Measurements from ENCODE around the gene XK. TPM values are rescaled to one million over a fixed set of nuclear protein-coding genes. Genes with fewer than 3 reads are reported as not detected.
"Not testable (repeated sequence)": the region's sequence is repeated elsewhere in the genome, so short reads cannot be mapped to it uniquely, and the experiment has no call there.

The XK gene
- total RNA-seq, 1 donor from 2014 or later: 7.4 TPM

DNA sequence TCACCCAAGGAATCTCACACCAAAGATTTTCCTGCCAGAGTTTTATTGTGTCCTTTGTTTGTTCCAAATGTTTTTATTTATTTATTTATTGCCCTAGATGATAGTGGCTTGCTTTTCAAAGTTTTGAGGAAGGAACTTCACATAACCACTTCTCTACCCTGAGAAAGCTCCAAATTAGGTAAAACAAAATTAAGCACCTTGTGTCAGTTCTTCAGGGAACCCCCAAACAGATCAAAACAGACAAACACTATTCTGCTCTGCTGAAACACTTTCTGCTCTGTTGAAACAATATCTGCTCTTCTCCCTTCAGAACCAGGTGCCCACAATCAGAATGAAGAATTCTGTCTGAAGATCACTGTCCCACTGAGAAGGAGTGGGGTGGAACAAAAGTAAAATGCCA lies 77.8 kb downstream of the XK start:
- H3K4me1 Mint-ChIP-seq (ENCODE audit: low read depth, unreplicated experiment): no peaks in the 10 kb centered on the region
- peaks cover 2% of the 10 kb centered on the region for H3K27me3 Mint-ChIP-seq (ENCODE audit: unreplicated experiment)
- H3K4me3 Mint-ChIP-seq (ENCODE audit: unreplicated experiment): no peak overlapping the region
- no peaks in the 10 kb centered on the region for H3K36me3 Mint-ChIP-seq (ENCODE audit: unreplicated experiment)
- TF ChIP-seq, protein P1, sequence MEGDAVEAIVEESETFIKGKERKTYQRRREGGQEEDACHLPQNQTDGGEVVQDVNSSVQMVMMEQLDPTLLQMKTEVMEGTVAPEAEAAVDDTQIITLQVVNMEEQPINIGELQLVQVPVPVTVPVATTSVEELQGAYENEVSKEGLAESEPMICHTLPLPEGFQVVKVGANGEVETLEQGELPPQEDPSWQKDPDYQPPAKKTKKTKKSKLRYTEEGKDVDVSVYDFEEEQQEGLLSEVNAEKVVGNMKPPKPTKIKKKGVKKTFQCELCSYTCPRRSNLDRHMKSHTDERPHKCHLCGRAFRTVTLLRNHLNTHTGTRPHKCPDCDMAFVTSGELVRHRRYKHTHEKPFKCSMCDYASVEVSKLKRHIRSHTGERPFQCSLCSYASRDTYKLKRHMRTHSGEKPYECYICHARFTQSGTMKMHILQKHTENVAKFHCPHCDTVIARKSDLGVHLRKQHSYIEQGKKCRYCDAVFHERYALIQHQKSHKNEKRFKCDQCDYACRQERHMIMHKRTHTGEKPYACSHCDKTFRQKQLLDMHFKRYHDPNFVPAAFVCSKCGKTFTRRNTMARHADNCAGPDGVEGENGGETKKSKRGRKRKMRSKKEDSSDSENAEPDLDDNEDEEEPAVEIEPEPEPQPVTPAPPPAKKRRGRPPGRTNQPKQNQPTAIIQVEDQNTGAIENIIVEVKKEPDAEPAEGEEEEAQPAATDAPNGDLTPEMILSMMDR (IDR thresholded peaks at IDR 0.05; ENCODE audit: partially characterized antibody, unreplicated experiment): no peak
- no peak for DNase-seq
- H3K27ac Mint-ChIP-seq (ENCODE audit: unreplicated experiment): no peak overlapping the region
- H3K9me3 Mint-ChIP-seq (ENCODE audit: unreplicated experiment): peaks cover under 1% of the 10 kb centered on the region

DNA sequence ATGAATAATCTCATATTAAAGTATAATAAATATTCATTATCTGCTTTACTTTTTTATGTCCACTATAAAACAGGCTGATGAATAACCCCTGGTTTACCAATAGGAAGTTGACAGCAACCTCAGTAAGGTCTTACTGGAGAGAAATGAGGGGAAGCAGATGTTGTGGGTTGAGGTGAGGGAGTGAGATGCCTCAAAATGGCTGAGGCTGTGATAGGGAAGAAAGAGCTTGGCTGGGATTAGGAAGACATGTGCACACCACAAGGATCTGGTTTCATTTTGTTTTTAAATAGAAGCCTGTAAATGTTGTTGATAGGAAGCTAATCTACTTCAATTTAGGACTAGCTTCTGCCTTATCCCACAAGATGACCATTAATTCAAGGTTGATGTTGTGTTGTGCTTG lies 79.9 kb downstream of the XK start:
- no peak for DNase-seq
- H3K27me3 Mint-ChIP-seq (ENCODE audit: unreplicated experiment): peaks cover 2% of the 10 kb centered on the region
- H3K36me3 Mint-ChIP-seq (ENCODE audit: unreplicated experiment): no peaks in the 10 kb centered on the region
- TF ChIP-seq, protein P1 (IDR thresholded peaks at IDR 0.05; ENCODE audit: partially characterized antibody, unreplicated experiment): no peak
- H3K4me1 Mint-ChIP-seq (ENCODE audit: low read depth, unreplicated experiment): no peaks in the 10 kb centered on the region
- no peak overlapping the region for H3K27ac Mint-ChIP-seq (ENCODE audit: unreplicated experiment)
- peaks cover 2% of the 10 kb centered on the region for H3K9me3 Mint-ChIP-seq (ENCODE audit: unreplicated experiment)
- no peak overlapping the region for H3K4me3 Mint-ChIP-seq (ENCODE audit: unreplicated experiment)

DNA sequence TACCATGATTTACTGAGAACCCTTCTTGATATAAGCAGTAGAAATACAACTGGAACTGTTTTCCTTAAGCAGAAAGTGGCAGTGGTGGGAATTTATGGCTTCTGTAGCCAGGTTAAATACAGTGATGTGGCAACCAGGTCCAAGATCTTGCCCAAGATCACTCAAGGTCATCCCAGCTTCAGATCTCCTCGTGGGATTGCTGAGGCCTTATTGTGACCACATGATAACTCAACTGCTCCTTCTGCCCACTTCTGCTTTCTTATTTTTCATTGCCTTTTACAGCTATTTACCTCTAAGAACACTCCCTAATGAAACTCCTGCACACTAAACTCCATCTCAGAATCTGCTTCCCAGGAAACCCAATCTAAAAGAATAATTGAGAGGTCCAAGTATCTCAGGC lies 81.8 kb downstream of the XK start:
- no peaks in the 10 kb centered on the region for H3K36me3 Mint-ChIP-seq (ENCODE audit: unreplicated experiment)
- H3K27me3 Mint-ChIP-seq (ENCODE audit: unreplicated experiment): peaks cover 2% of the 10 kb centered on the region
- no peak overlapping the region for H3K27ac Mint-ChIP-seq (ENCODE audit: unreplicated experiment)
- peaks cover 2% of the 10 kb centered on the region for H3K9me3 Mint-ChIP-seq (ENCODE audit: unreplicated experiment)
- DNase-seq: no peak
- H3K4me1 Mint-ChIP-seq (ENCODE audit: low read depth, unreplicated experiment): no peaks in the 10 kb centered on the region
- H3K4me3 Mint-ChIP-seq (ENCODE audit: unreplicated experiment): no peak overlapping the region
- TF ChIP-seq, protein P1 (IDR thresholded peaks at IDR 0.05; ENCODE audit: partially characterized antibody, unreplicated experiment): no peak

DNA sequence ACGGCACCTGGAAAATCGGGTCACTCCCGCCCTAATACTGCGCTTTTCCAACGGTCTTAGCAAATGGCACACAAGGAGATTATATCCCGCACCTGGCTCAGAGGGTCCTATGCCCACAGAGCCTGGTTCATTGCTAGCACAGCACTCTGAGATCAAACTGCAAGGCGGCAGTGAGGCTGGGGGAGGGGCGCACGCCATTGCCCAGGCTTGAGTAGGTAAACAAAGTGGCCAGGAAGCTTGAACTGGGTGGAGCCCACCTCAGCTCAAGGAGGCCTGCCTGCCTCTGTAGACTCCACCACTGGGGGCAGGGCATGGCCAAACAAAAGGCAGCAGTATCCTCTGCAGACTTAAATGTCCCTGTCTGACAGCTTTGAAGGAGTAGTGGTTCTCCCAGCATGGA lies 83.3 kb downstream of the XK start:
- not testable (repeated sequence) for H3K4me3 Mint-ChIP-seq (ENCODE audit: unreplicated experiment); H3K4me1 Mint-ChIP-seq (ENCODE audit: low read depth, unreplicated experiment); H3K27ac Mint-ChIP-seq (ENCODE audit: unreplicated experiment); H3K36me3 Mint-ChIP-seq (ENCODE audit: unreplicated experiment); DNase-seq; H3K9me3 Mint-ChIP-seq (ENCODE audit: unreplicated experiment); H3K27me3 Mint-ChIP-seq (ENCODE audit: unreplicated experiment)

DNA sequence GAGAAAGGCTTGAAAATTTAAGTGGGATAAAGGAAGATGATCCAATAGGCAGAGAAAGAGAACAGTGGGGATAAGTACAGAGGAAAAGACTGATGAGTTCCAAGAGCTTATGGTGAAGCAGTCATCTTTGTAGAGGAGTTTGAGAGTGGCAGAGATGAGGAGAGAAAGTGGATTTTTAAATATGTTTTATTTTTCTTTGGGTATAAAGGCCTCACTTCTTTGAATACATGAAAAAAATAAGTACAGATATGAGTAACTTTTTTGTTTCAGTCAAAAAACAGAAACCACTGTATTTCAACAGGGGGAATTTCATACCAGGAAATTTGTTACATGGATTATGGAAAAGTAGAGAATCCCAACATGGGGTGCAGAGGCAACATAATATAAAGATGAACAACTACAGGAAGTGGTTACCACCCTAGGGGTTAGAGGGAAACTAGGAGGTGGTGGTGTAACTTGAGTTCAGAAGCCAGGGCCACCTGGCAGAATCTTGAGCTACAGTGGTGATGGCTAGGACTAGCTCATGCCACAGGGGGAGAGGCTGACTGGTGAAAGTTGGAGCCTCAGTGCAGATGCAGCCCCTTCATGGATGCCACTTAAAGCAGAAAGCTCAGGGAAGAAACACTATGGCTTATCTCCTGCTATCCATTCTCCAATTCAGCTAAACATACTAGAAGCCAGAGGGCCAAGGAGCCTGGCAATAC lies 90.8 kb downstream of the XK start:
- no peaks in the 10 kb centered on the region for H3K4me1 Mint-ChIP-seq (ENCODE audit: low read depth, unreplicated experiment)
- TF ChIP-seq, protein P1 (IDR thresholded peaks at IDR 0.05; ENCODE audit: partially characterized antibody, unreplicated experiment): no peak
- H3K9me3 Mint-ChIP-seq (ENCODE audit: unreplicated experiment): no peaks in the 10 kb centered on the region
- H3K27ac Mint-ChIP-seq (ENCODE audit: unreplicated experiment): no peak overlapping the region
- no peaks in the 10 kb centered on the region for H3K36me3 Mint-ChIP-seq (ENCODE audit: unreplicated experiment)
- no peak for DNase-seq
- H3K4me3 Mint-ChIP-seq (ENCODE audit: unreplicated experiment): no peak overlapping the region
- H3K27me3 Mint-ChIP-seq (ENCODE audit: unreplicated experiment): no peaks in the 10 kb centered on the region

Measured in glutamatergic neuron (in vitro differentiated cells).